DND-41 (cell line): Measurements from ENCODE around the gene NT5C1A.

Experiments
- EZH2 ChIP-seq: IDR thresholded peaks from 3 replicates; pipeline ENCODE4 v1.6.1; 2012; ENCODE audit warnings: borderline replicate concordance, low read depth, mild to moderate bottlenecking, moderate library complexity, low read length, inconsistent platforms; ENCODE audit not compliant: severe bottlenecking
- TF ChIP-seq, protein P1 (sequence below): IDR thresholded peaks from 2 replicates; pipeline ENCODE4 v1.5.1; 2012; ENCODE audit warnings: borderline replicate concordance, low read length, moderate library complexity, mild to moderate bottlenecking; ENCODE audit not compliant: poor library complexity, severe bottlenecking; ENCODE audit errors: extremely low read depth

- TF ChIP-seq, protein P1, sequence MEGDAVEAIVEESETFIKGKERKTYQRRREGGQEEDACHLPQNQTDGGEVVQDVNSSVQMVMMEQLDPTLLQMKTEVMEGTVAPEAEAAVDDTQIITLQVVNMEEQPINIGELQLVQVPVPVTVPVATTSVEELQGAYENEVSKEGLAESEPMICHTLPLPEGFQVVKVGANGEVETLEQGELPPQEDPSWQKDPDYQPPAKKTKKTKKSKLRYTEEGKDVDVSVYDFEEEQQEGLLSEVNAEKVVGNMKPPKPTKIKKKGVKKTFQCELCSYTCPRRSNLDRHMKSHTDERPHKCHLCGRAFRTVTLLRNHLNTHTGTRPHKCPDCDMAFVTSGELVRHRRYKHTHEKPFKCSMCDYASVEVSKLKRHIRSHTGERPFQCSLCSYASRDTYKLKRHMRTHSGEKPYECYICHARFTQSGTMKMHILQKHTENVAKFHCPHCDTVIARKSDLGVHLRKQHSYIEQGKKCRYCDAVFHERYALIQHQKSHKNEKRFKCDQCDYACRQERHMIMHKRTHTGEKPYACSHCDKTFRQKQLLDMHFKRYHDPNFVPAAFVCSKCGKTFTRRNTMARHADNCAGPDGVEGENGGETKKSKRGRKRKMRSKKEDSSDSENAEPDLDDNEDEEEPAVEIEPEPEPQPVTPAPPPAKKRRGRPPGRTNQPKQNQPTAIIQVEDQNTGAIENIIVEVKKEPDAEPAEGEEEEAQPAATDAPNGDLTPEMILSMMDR, result no peak
- no peak for TF ChIP-seq EZH2
These were observed 16.2 kb downstream of the NT5C1A start for GRCh38 chr1:39655578-39656268.
